IMR-90 (cell line): Measurements from ENCODE around the gene SMO. TPM values are rescaled to one million over a fixed set of nuclear protein-coding genes. Genes with fewer than 3 reads are reported as not detected.

Source experiments
- ATAC-seq: fragments of 200-7000 bp; cut with Tn5 transposase; 2 replicates; pipeline ENCODE4 v1.9.1; 2020; ENCODE audit warnings: low read depth, mild to moderate bottlenecking, moderate library complexity
- BruUV-seq: library from RNA; stranded (reverse); fragments of 400-500 nt; replicated peaks from 2 replicates; lab custom pipeline; 2021; lab: Mats Ljungman, UMichigan
- CTCF ChIA-PET: fragments of 300-600 bp; formaldehyde crosslinking; extraction: SDS; loops from one replicate; lab custom pipeline; 2021; ENCODE audit warnings: antibody characterized with exemption; lab: Yijun Ruan, JAX
- POLR2A ChIA-PET: fragments of 300-600 bp; sonication (Branson Sonifier 250); formaldehyde crosslinking; loops from one replicate; lab custom pipeline; 2022; ENCODE audit warnings: antibody characterized with exemption; ENCODE audit not compliant: unreplicated experiment; lab: Charles Lee
- DNase-seq: peaks from one replicate; pipeline ENCODE4 v3.0.0; 2013
- H2AFZ ChIP-seq: replicated peaks from 2 replicates; pipeline ENCODE3; 2013; ENCODE audit warnings: low read length, mild to moderate bottlenecking; ENCODE audit not compliant: poor library complexity
- H2AK5ac ChIP-seq: 2 replicates; pipeline ENCODE4 v1.6.1; 2013; ENCODE audit warnings: low read depth, low read length, inconsistent platforms
- H2AK9ac ChIP-seq: replicated peaks from 2 replicates; pipeline ENCODE3; 2013; ENCODE audit warnings: mild to moderate bottlenecking, low read depth, low read length, moderate library complexity; ENCODE audit not compliant: poor library complexity
- H2BK120ac ChIP-seq: 2 replicates; pipeline ENCODE4 v1.6.1; 2013; ENCODE audit warnings: low read depth, low read length, inconsistent platforms
- H2BK15ac ChIP-seq: 3 replicates; pipeline ENCODE4 v1.6.1; 2013; ENCODE audit warnings: low read depth, low read length, inconsistent platforms
- H2BK20ac ChIP-seq: 2 replicates; pipeline ENCODE4 v1.6.1; 2013; ENCODE audit warnings: low read depth, mild to moderate bottlenecking, inconsistent platforms, low read length, moderate library complexity
- H2BK5ac ChIP-seq: 2 replicates; pipeline ENCODE4 v1.6.1; 2013; ENCODE audit warnings: mild to moderate bottlenecking, low read depth, low read length, inconsistent platforms; ENCODE audit not compliant: poor library complexity, severe bottlenecking
- H3K14ac ChIP-seq: replicated peaks from 2 replicates; pipeline ENCODE4 v1.6.1; 2013; ENCODE audit warnings: low read depth, low read length, inconsistent platforms
- H3K18ac ChIP-seq: 2 replicates; pipeline ENCODE4 v1.6.1; 2013; ENCODE audit warnings: low read depth, low read length, control low read depth
- H3K23ac ChIP-seq: 2 replicates; pipeline ENCODE4 v1.6.1; 2013; ENCODE audit warnings: low read depth, low read length, inconsistent platforms
- H3K27ac ChIP-seq: 2 replicates; pipeline ENCODE4 v1.5.1; 2013; ENCODE audit warnings: mild to moderate bottlenecking, control low read depth, low read length; ENCODE audit not compliant: insufficient read depth
- H3K27me3 ChIP-seq: 2 replicates; pipeline ENCODE4 v1.6.1; 2013; ENCODE audit warnings: low read length; ENCODE audit not compliant: control insufficient read depth, insufficient read depth
- H3K36me3 ChIP-seq: 2 replicates; pipeline ENCODE4 v1.6.1; 2013; ENCODE audit warnings: low read length, mixed read lengths; ENCODE audit not compliant: control insufficient read depth, insufficient read depth
- H3K4ac ChIP-seq: 2 replicates; pipeline ENCODE4 v1.6.1; 2013; ENCODE audit warnings: low read depth, low read length, inconsistent platforms
- H3K4me1 ChIP-seq: 2 replicates; pipeline ENCODE4 v1.6.1; 2013; ENCODE audit warnings: low read length, mixed read lengths; ENCODE audit not compliant: control insufficient read depth, insufficient read depth
- H3K4me2 ChIP-seq: 2 replicates; pipeline ENCODE4 v1.6.1; 2013; ENCODE audit warnings: low read depth, mild to moderate bottlenecking, control low read depth, low read length, moderate library complexity
- H3K4me3 ChIP-seq: 2 replicates; pipeline ENCODE4 v1.5.1; 2013; ENCODE audit warnings: low read depth, mild to moderate bottlenecking, control low read depth, low read length, moderate library complexity; ENCODE audit not compliant: insufficient read depth
- H3K56ac ChIP-seq: 2 replicates; pipeline ENCODE4 v1.6.1; 2013; ENCODE audit warnings: low read length, inconsistent platforms; ENCODE audit not compliant: insufficient read depth; ENCODE audit errors: extremely low read depth
- H3K79me1 ChIP-seq, 2 experiments: 2 replicates each; pipeline ENCODE4 v1.6.1; 2013; ENCODE audit warnings: low read length in 2 of 2, inconsistent platforms in 1 of 2, low read depth in 1 of 2
- H3K9ac ChIP-seq: 2 replicates; pipeline ENCODE4 v1.6.1; 2013; ENCODE audit warnings: low read depth, low read length, control low read depth
- H3K9me1 ChIP-seq: 2 replicates; pipeline ENCODE4 v1.6.1; 2013; ENCODE audit warnings: low read length, inconsistent platforms; ENCODE audit not compliant: insufficient read depth
- H3K9me3 ChIP-seq: 2 replicates; pipeline ENCODE4 v1.6.1; 2013; ENCODE audit warnings: low read length; ENCODE audit not compliant: control insufficient read depth, insufficient read depth
- H4K20me1 ChIP-seq: 2 replicates; pipeline ENCODE4 v1.6.1; 2013; ENCODE audit warnings: low read length, inconsistent platforms; ENCODE audit not compliant: insufficient read depth
- H4K5ac ChIP-seq: 2 replicates; pipeline ENCODE4 v1.6.1; 2013; ENCODE audit warnings: mild to moderate bottlenecking, low read depth, low read length, control low read depth
- H4K8ac ChIP-seq, 2 experiments: 2 replicates each; pipeline ENCODE4 v1.6.1; 2013; ENCODE audit warnings: low read depth in 2 of 2, low read length in 2 of 2, control low read depth in 1 of 2, inconsistent platforms in 1 of 2
- H4K91ac ChIP-seq: 2 replicates; pipeline ENCODE4 v1.6.1; 2013; ENCODE audit warnings: low read depth, low read length, inconsistent platforms; ENCODE audit not compliant: insufficient read depth
- BHLHE40 ChIP-seq: fragments of 150-350 bp; IDR thresholded peaks from 2 replicates; pipeline ENCODE4 v1.6.1; 2016; ENCODE audit warnings: mild to moderate bottlenecking, low read depth, low read length
- CEBPB ChIP-seq: IDR thresholded peaks from 2 replicates; pipeline ENCODE4 v1.6.1; 2012; ENCODE audit warnings: low read depth, low read length, improper control_type of control experiment
- CHD1 ChIP-seq: IDR thresholded peaks from 2 replicates; pipeline ENCODE4 v1.6.1; 2012; ENCODE audit warnings: low read depth, low read length, improper control_type of control experiment
- CTCF ChIP-seq: conservative IDR thresholded peaks from 2 replicates; pipeline ENCODE4 v1.5.1; 2012; ENCODE audit warnings: mild to moderate bottlenecking, low read depth, low read length, improper control_type of control experiment
- ELK1 ChIP-seq: fragments of 150-350 bp; IDR thresholded peaks from 2 replicates; pipeline ENCODE4 v1.6.1; 2016; ENCODE audit warnings: low read depth, mild to moderate bottlenecking, low read length, moderate library complexity, borderline replicate concordance
- FOS ChIP-seq: fragments of 150-350 bp; IDR thresholded peaks from 2 replicates; pipeline ENCODE4 v1.6.1; 2016; ENCODE audit warnings: low read depth, low read length
- MAFK ChIP-seq: IDR thresholded peaks from 2 replicates; pipeline ENCODE4 v1.6.1; 2012; ENCODE audit warnings: low read depth, low read length, improper control_type of control experiment
- MAZ ChIP-seq: IDR thresholded peaks from 2 replicates; pipeline ENCODE4 v1.6.1; 2012; ENCODE audit warnings: low read depth, mild to moderate bottlenecking, low read length, improper control_type of control experiment, moderate library complexity, borderline replicate concordance
- MXI1 ChIP-seq: IDR thresholded peaks from 2 replicates; pipeline ENCODE4 v1.6.1; 2012; ENCODE audit warnings: low read depth, mild to moderate bottlenecking, low read length, moderate library complexity, borderline replicate concordance
- NFE2L2 ChIP-seq: fragments of 150-350 bp; IDR thresholded peaks from 2 replicates; pipeline ENCODE4 v1.6.1; 2016; ENCODE audit warnings: low read depth, mild to moderate bottlenecking, low read length
- POLR2A ChIP-seq: IDR thresholded peaks from 2 replicates; pipeline ENCODE4 v1.6.1; 2012; ENCODE audit warnings: mild to moderate bottlenecking, low read depth, low read length
- RAD21 ChIP-seq: IDR thresholded peaks from 2 replicates; pipeline ENCODE4 v1.6.1; 2012; ENCODE audit warnings: low read length, improper control_type of control experiment
- RCOR1 ChIP-seq: IDR thresholded peaks from 2 replicates; pipeline ENCODE4 v1.6.1; 2012; ENCODE audit warnings: mild to moderate bottlenecking, low read length, improper control_type of control experiment; ENCODE audit not compliant: insufficient replicate concordance
- RFX5 ChIP-seq: IDR thresholded peaks from 2 replicates; pipeline ENCODE4 v1.8.0; 2012; ENCODE audit warnings: low read depth, mild to moderate bottlenecking, low read length, moderate library complexity
- SMC3 ChIP-seq: fragments of 150-350 bp; IDR thresholded peaks from 2 replicates; pipeline ENCODE4 v1.6.1; 2016; ENCODE audit warnings: low read depth, mild to moderate bottlenecking, antibody characterized with exemption, low read length, moderate library complexity
- USF2 ChIP-seq: fragments of 150-350 bp; IDR thresholded peaks from 2 replicates; pipeline ENCODE4 v1.6.1; 2017; ENCODE audit warnings: mild to moderate bottlenecking, antibody characterized with exemption, low read length, low read depth
- WGBS, 2 experiments: methylation state at CpG; one replicate each; pipeline versions ENCODE4 v1.1.5 to v1.1.7; 2013; ENCODE audit warnings: missing lambda C conversion rate in 2 of 2; ENCODE audit not compliant: insufficient read length in 1 of 2; ENCODE audit errors: extremely low coverage in 2 of 2; 5-methylcytosine and 5-hydroxymethylcytosine counted together
- dilution Hi-C: fragments of 300-500 bp; cut with HindIII; formaldehyde crosslinking; loops from one replicate; pipeline ENCODE4 v1.14.3; 2018; ENCODE audit warnings: low sequenced_read_pairs; ENCODE audit not compliant: unreplicated experiment
- in situ Hi-C: fragments of 300-500 bp; cut with MboI; formaldehyde crosslinking; loops from 3 replicates; pipeline ENCODE4 v1.14.3; 2019; ENCODE audit warnings: low sequenced_read_pairs, inconsistent platforms, mixed read lengths
- intact Hi-C: fragments of 100-400 bp; cut with micrococcal nuclease; formaldehyde crosslinking; loops from 2 replicates; pipeline ENCODE4 v1.10.0; 2022
- polyA plus RNA-seq, 3 experiments: library from polyadenylated mRNA; depleted of rRNA; stranded (reverse); fragments of >200 nt; gene quantifications; 2 replicates each; pipeline ENCODE4 v1.2.3, GENCODE V29; 2012; ENCODE audit warnings: low replicate concordance in 1 of 3
- total RNA-seq: library from RNA; depleted of rRNA; stranded (reverse); fragments of >200 nt; gene quantifications from 2 replicates; pipeline ENCODE4 v1.2.3, GENCODE V29; 2012

SMO gene
- total and polyA plus RNA-seq, 2 of the 4 experiments (the other 2 are of a cell fraction) = 18.5 to 24.7 TPM

- no peak for DNase-seq
- WGBS, 2 experiments = 80% methylated on average over 1 of the region's 14 CpGs; no CpG with 5 or more reads in 1 of the 2 experiments
- H2AK5ac ChIP-seq = no peak overlapping the region
- no peak for ATAC-seq
- no peak overlapping the region for H2AFZ ChIP-seq
- dilution Hi-C loops = no loop called here
- in situ Hi-C loops = loop anchor here (10.0 kb wide), 1 partner anchor 434 kb away; no protein-coding TSS in a partner anchor
- H3K14ac ChIP-seq = no peak overlapping the region
- intact Hi-C loops = loop anchor here (1.0 kb wide), 1 partner anchor 47 kb away; no protein-coding TSS in a partner anchor
- no peak overlapping the region for H2BK15ac ChIP-seq
- H3K9me3 ChIP-seq = no peaks in the 10 kb centered on the region
- no peak overlapping the region for H3K23ac ChIP-seq
- H2BK20ac ChIP-seq = no peak overlapping the region
- no peaks in the 10 kb centered on the region for H3K9me1 ChIP-seq
- no peak overlapping the region for H4K5ac ChIP-seq
- H3K56ac ChIP-seq = no peak overlapping the region
- no TSS peak for BruUV-seq
- H3K36me3 ChIP-seq = peaks cover 49% of the 10 kb centered on the region
- no peak overlapping the region for H3K18ac ChIP-seq
- H3K4ac ChIP-seq = no peak overlapping the region
- no peaks in the 10 kb centered on the region for H4K20me1 ChIP-seq
- no peak overlapping the region for H3K4me2 ChIP-seq
- no peak overlapping the region for H4K91ac ChIP-seq
- no peak overlapping the region for H3K9ac ChIP-seq
- no peaks in the 10 kb centered on the region for H3K27me3 ChIP-seq
- H4K8ac ChIP-seq = no peak overlapping the region
- CTCF ChIA-PET = interaction anchor here (0.6 to 1.1 kb wide), 5 partner anchors 43 to 262 kb away, joined by 3 to 5 read pairs (median 4); no protein-coding TSS in a partner anchor
- no peak overlapping the region for H2BK120ac ChIP-seq
- POLR2A ChIA-PET = no interaction called here
- H3K27ac ChIP-seq = no peak overlapping the region
- no peaks in the 10 kb centered on the region for H3K4me1 ChIP-seq
- no peak for TF ChIP-seq RFX5
- no peak for TF ChIP-seq SMC3
- TF ChIP-seq FOS = no peak
- no peak for TF ChIP-seq POLR2A
- TF ChIP-seq NFE2L2 = no peak
- TF ChIP-seq RAD21 = no peak
- TF ChIP-seq CHD1 = no peak
- no peak for TF ChIP-seq MAZ
- TF ChIP-seq MXI1 = no peak
- no peak for TF ChIP-seq RCOR1
- no peak for TF ChIP-seq USF2
- TF ChIP-seq MAFK = no peak
- no peak for TF ChIP-seq ELK1
- TF ChIP-seq CEBPB = no peak
- TF ChIP-seq BHLHE40 = no peak
- no peak for TF ChIP-seq CTCF
- no peak overlapping the region for H3K4me3 ChIP-seq
- no peak overlapping the region for H2BK5ac ChIP-seq
- no peaks in the 10 kb centered on the region for H3K79me1 ChIP-seq
- no peak overlapping the region for H2AK9ac ChIP-seq
Observed at GRCh38 chr7:129210989-129211312, 22.5 kb downstream of the SMO start.
